Fibroblast of pulmonary artery (primary cell): ENCODE results near the gene NCSTN.

Experiments used
- DNase-seq: peaks from one replicate; pipeline ENCODE4 v3.0.0-alpha.2; 2010; ENCODE audit warnings: low read depth
- H3K4me3 ChIP-seq: replicated peaks from 2 replicates; pipeline ENCODE4 v1.5.1; 2011; ENCODE audit warnings: low read depth, mild to moderate bottlenecking, control low read depth, low read length, moderate library complexity
- CTCF ChIP-seq: IDR thresholded peaks from 2 replicates; pipeline ENCODE4 v1.5.1; 2011; ENCODE audit warnings: mild to moderate bottlenecking, control low read depth, low read length, inconsistent platforms; ENCODE audit errors: missing control alignments

Gene NCSTN

GRCh38 chr1:160346463-160346862 lies 3.3 kb downstream of the NCSTN start:
- DNase-seq, result no peak
- TF ChIP-seq CTCF, result no peak
- H3K4me3 ChIP-seq, result no peak overlapping the region

- no peak for DNase-seq
- no peak for TF ChIP-seq CTCF
- no peak overlapping the region for H3K4me3 ChIP-seq
Observed at GRCh38 chr1:160346958-160347357, 3.8 kb downstream of the NCSTN start.

- no peak for TF ChIP-seq CTCF
- DNase-seq, result no peak
- no peak overlapping the region for H3K4me3 ChIP-seq
Observed at GRCh38 chr1:160351629-160352028, 8.4 kb downstream of the NCSTN start.

- DNase-seq, result no peak
- TF ChIP-seq CTCF, result no peak
Observed at GRCh38 chr1:160352555-160352954, 9.4 kb downstream of the NCSTN start.

GRCh38 chr1:160353223-160353622 lies 10.0 kb downstream of the NCSTN start:
- H3K4me3 ChIP-seq, result no peak overlapping the region
- peak; percentile 24 for DNase-seq
- no peak for TF ChIP-seq CTCF

More at GRCh38 chr1:160352555-160352954, 9.4 kb downstream of the NCSTN start:
- no peak overlapping the region for H3K4me3 ChIP-seq

- DNase-seq, result peak; percentile 50
- peak; percentile 67 for TF ChIP-seq CTCF
- no peak overlapping the region for H3K4me3 ChIP-seq
Observed at GRCh38 chr1:160354388-160354985, 11.3 kb downstream of the NCSTN start.

- no peak for TF ChIP-seq CTCF
- no peak overlapping the region for H3K4me3 ChIP-seq
Observed at GRCh38 chr1:160357286-160358002, 14.3 kb downstream of the NCSTN start.

More at GRCh38 chr1:160357286-160358002, 14.3 kb downstream of the NCSTN start:
- no peak for DNase-seq
